HG02642 (cell line): ENCODE data around the gene NUS1.
A peak's percentile ranks its signal among the peaks of the same experiment; 100 is the strongest.
"Not testable (repeated sequence)": the region's sequence is repeated elsewhere in the genome, so short reads cannot be mapped to it uniquely, and the experiment has no call there.

Experiments
- ATAC-seq: cut with Tn5 transposase; IDR thresholded peaks from one replicate; pipeline ENCODE4 v1.9.1; 2021; ENCODE audit warnings: mild to moderate bottlenecking; ENCODE audit not compliant: unreplicated experiment, poor library complexity

NUS1 gene

DNA sequence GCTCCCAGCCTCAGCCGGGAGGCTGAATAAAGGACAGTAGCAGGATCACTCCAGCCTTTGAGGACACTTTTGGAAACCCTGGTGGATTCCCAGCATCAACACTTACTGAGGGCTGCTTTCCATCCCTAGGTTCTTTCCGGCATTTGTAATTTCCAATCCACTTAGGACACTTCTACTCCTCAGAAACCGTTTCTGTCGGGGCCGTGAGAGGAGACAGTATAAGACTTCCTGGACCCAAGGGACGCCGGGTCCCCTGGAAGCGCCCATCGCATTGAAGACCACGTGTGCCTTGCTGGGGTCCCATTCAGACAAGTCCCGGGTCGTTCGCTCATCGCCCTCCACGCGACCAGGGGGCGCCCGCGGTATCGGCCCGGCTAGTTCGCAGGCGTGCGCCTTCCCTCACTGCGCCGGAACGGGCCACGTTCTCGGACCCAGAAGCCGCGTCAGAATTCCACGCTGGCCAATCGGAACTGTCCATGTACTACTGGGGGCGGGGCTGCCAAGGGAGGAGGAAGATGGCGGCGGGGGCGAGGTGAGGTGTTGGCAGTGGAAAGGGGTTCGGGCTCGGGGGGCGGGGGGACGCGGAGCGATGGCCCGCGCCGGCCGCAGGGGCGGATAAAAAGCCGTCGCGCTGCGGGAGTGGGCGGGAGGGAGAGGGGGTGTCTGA, at the start of gene NUS1:
NUS1 (plus strand) TSS at position 479 of the 667 bp plus-strand sequence. CDS start 202 bp downstream, outside the sequence.
- ATAC-seq = peak; percentile 98

DNA sequence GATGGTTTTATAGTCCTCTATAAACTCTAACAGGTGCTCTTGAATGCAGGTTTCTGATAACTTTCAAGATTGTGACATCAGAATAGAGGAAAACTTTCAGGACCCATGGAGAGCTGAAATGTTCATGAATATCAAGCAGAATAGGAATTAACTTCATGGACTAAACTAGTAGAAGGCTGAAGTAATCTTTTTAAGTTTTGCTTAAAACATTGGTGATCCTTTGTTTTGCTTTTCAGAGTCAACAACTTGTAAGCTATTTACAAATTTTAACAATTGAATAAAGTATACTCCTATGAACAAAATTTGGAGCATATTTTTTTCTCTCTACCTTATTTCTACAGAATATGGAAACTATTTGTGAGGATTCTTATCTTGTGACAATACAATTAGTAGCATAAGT, 47.7 kb upstream of the NUS1 start:
- ATAC-seq = no peak

GRCh38 chr6:117629119-117629660, 46.1 kb upstream of the NUS1 start:
- no peak for ATAC-seq

GRCh38 chr6:117637770-117638169, 37.5 kb upstream of the NUS1 start:
- ATAC-seq = no peak

DNA sequence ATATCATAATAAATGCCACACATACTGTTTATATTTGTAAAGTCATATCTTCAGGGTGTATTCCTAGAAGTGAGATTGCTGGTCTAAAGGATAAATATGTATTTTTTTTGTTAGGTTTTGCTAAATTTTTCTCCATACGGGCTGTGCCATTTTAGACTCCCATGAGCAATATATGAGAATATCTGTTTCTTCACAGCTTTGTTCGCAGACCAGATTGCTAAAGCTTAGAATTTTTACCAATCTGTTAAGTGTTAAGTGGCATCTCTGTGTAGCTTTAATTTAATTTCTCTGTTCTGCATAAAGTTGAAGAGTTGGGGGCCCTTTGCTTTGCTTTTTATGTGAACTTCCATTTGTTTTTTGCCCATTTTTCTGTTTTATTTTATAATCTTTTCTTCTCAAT, 32.3 kb upstream of the NUS1 start:
- ATAC-seq = no peak

DNA sequence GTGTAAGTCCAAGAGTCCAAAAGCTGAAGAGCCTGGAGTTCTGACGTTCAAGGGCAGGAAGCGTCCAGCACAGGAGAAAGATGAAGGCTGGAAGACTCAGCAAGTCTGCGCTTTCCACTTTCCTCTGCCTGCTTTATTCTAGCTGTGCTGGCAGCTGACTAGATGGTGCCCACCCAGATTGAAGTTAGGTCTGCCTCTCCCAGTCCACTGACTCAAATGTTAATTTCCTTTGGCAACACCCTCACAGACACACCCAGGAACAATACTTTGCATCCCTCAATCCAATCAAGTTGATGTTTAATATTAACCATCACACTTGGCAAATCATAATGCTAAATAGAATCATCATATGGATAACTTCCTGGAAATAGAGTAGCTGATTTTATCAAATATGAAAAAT, 23.3 kb upstream of the NUS1 start:
- ATAC-seq = not testable (repeated sequence)

GRCh38 chr6:117653949-117654348, 21.3 kb upstream of the NUS1 start:
- ATAC-seq = no peak

DNA sequence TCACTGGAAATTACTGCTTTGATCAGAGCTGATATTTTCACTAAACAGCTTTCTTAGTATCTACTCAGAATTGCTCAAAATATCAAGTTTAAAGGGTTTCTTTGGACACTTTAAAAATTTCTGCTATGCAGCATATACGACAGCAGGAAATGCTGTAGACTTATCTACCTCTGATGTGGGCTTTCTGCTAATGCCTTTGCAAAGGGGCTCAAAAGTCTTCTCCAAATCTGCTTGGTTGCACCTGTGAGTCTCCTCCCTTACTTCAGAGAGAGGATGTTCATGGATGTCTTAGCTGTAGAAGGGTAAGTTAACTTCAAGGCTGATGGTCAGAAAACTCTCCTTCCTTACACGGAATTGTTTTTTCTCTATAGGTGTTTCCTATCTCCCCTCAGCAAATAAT, 19.9 kb upstream of the NUS1 start:
- ATAC-seq = no peak

GRCh38 chr6:117666881-117667280, 8.4 kb upstream of the NUS1 start:
- no peak for ATAC-seq

GRCh38 chr6:117668736-117669135, 6.5 kb upstream of the NUS1 start:
- ATAC-seq = no peak

DNA sequence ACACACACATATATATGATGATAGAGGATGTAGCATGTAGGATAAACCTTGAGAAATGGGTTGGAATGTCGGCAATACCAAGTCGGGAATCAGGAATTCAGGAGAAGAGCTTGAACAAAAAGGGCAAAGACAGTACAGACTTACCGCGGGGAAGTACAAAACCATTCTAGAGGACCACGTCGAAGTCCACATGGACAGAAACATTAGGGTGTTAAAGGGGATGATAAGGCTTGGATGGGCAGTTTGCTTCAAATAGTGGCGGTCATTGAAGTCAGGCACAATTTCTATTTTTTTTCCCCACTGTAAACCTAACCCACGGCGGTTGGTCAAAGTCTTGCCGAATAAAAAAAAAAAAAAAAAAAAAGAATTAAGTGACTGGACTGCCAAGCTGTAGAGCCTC, 766 bp upstream of the NUS1 start:
- ATAC-seq = no peak

- ATAC-seq = peak; percentile 37
Observed at GRCh38 chr6:117675658-117676301, 511 bp downstream of the NUS1 start.

- ATAC-seq = no peak
Observed at GRCh38 chr6:117676577-117677218, 1.4 kb downstream of the NUS1 start.

GRCh38 chr6:117677553-117678141, 2.4 kb downstream of the NUS1 start:
- ATAC-seq = no peak

DNA sequence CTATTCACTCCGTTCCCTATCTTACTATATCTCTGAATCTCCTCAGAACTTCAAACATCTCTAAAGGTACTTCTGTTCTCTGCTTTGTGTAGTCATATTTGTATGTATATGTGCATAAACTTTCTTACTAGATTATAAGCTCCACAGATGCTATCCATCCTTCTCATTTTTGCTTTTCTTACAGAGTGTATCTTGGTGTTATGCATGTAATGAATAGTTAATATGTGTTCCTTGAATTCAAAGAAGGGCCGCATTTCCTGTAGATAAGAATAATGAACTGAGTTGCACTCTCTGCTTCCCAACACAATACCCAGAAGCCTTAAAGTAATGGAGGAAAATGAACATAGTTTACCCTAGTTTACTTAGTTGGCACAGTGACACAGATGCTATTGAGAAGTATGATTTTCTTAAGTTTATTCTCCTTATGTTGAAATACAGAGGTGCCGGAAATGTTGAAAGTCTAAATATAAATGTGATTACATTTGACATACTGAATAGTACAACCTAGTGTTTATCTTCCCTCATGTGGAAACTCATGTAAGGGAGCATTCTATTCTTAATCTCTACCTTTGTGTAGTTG, 6.0 kb downstream of the NUS1 start:
- no peak for ATAC-seq

DNA sequence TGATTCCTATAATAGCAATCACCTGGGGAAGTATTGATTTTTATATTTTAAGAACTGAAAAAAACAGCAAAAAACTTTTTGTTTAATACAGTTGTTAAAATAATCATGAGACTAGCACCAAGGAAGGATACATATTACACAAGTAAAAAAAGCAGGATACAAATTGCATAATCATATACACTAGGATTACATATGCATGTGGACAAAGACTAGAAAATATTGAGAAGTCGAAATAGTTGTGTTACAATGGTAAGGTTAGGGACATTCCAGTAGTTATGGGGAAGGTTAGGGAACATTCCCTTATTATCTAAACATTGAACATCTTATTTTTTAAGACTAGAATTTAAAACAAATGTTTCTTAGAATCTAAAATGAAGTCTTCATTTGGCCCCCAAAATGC, 9.5 kb downstream of the NUS1 start:
- no peak for ATAC-seq

DNA sequence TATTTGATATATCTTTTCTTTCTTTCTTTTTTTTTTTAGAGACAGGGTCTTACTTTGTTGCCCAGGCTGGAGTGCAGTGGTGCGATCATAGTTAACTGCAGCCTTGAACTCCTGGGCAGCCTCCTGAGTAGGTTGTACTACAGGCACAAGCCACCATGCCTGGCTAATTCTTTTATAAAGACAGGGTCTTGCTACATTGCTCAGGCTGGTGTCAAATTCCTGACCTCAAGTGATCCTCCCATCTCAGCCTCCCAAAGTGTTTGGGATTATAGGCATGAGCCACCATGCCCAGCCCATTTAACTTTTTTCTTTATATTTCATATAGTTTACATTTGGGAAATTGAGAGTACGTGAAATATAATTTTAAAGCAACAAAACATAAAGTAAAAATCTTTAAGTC, 10.1 kb downstream of the NUS1 start:
- ATAC-seq = no peak

GRCh38 chr6:117687021-117687648, 11.9 kb downstream of the NUS1 start:
- no peak for ATAC-seq

DNA sequence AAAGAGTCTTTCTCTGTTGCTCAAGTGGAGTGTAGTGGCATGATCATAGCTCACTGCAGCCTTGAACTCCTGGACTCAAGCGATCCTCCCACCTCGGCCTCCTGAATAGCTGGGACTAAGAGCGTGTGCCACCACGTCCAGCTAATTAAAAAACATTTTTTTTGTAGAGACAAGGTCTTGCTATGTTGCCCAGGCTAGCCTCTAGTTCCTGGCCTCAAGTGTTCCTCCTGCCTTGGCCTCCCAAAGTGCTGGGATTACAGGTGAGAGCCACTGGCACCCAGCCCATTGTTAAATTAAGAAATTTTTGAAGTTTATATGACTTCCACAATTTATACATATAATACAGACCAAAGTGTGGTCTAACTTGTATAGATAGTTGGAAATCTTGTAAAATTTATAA, 14.3 kb downstream of the NUS1 start:
- ATAC-seq = not testable (repeated sequence)

DNA sequence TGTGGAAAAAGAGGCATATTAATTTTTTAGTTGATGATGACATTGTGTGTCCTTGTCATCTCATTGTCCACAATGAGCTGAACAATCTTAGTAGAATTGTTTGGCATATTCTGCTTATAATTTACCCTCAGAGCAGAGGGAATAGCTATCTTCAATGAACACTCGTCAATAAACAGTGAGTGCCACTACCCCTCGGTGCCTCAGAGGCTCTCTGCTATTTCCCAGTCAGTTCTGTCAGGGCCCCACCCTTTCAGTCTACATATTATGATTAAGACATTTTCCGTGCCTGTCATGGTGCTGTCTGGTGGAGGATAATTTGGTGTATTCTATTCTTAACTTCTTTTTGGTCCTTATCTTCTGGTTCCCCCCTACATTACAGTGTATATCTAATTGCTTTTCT, 31.2 kb downstream of the NUS1 start:
- ATAC-seq = no peak
